Sciatic nerve (tissue), 2 donors: Measurements from ENCODE around the gene NAXD. TPM values are rescaled to one million over a fixed set of nuclear protein-coding genes. Genes with fewer than 3 reads are reported as not detected.
"Not testable (repeated sequence)": the region's sequence is repeated elsewhere in the genome, so short reads cannot be mapped to it uniquely, and the experiment has no call there.

Experiments used
- ATAC-seq: fragments of 200-7000 bp; cut with Tn5 transposase; one replicate; pipeline ENCODE4 v1.9.1; 2020; ENCODE audit warnings: mild to moderate bottlenecking, moderate library complexity
- DNase-seq: peaks from one replicate; pipeline ENCODE4 v3.0.0-alpha.2; 2020; ENCODE audit warnings: low spot score
- intact Hi-C: fragments of 100-400 bp; cut with DNase I; formaldehyde crosslinking; loops from one replicate; pipeline ENCODE4 v1.14.2; 2022
- total RNA-seq: library from RNA; stranded (reverse); fragmentation: NEBNext Ultra II Directional; extraction: Animal tissue kit (Norgen Biotek cat#: 25700); gene quantifications from one replicate; pipeline ENCODE4 v1.2.1, GENCODE V29; 2021
- donor health status: DM: no; HTN: no; CAD: no.
- donor health status: DM: no; HTN: no; CAD: no.

NAXD gene
- total RNA-seq, 1 donor from 2014 or later, result 38.9 TPM

GRCh38 chr13:110625771-110626321, 10.5 kb downstream of the NAXD start:
- intact Hi-C loops, result no loop called here
- DNase-seq (no peak), ATAC-seq (peak; percentile 33)

DNA sequence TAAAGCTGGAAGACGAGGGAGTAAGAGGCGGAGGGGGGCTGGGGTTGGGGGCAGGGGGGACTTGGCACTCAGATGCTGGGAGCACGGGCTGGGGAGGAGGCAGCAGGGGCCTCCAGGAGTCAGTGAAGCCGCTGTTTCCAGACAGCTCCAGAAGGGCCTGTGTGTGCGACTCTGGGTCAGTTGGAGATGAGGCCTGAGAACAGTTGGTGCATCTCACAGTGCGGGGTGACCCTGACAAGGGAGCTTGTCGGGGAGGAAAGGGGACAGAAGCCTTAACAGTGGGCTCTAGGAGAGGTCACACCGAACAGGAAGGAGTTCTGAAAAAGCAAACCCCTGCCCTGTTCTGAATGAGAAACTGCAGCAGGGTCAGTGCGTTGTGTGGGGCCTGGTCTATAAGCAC, 11.2 kb downstream of the NAXD start:
- intact Hi-C loops, result no loop called here
- DNase-seq (no peak), ATAC-seq (no peak)

- no peak for ATAC-seq
- intact Hi-C loops, result no loop called here
- DNase-seq, result no peak
These were observed 12.0 kb downstream of the NAXD start for GRCh38 chr13:110627351-110627750.

DNA sequence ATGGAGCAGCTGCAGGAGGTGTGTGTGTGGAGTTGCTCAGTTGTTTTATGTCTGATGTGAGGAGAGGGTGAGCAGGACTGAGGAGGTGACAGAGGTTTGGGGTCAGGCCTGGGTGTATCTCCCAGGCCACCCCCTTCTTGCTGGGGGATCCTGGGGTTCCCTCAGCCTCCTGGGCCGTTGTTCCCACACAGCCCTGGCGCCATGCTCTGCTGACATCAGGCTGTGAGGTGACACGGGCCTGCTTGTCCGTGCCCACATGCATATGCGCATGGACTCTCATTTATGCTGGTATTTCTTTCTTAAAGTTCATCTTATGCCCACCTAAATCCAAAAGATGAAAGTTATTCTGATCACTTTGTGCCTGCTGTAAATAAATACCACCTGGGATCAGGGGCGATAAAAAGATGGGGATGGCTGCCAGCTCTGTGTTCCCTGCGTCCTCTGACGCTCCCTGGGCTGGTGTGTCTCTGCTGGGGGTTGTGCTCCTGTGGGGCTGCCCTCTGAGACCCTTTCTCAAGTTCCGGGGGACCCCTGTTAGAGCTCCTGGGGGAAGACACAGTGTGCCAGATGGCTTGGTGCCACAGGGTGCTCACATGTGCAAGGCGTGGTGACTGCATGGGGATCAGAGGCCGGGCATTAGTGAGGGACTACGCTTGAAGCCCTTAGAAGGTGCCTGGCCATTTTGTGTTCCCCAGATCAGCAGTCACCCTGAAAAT, 12.6 kb downstream of the NAXD start:
- intact Hi-C loops, result no loop called here
- DNase-seq (no peak), ATAC-seq (peak; percentile 24)

GRCh38 chr13:110628477-110628793, 13.1 kb downstream of the NAXD start:
- DNase-seq (no peak), ATAC-seq (no peak)
- intact Hi-C loops, result no loop called here

- ATAC-seq, result no peak
- intact Hi-C loops, result no loop called here
These were observed 13.8 kb downstream of the NAXD start for GRCh38 chr13:110628952-110629701.

GRCh38 chr13:110629735-110630134, 14.4 kb downstream of the NAXD start:
- intact Hi-C loops, result loop anchor here (2.0 kb wide), 1 partner anchor 29 kb away; no protein-coding TSS in a partner anchor

More at GRCh38 chr13:110628952-110629701, 13.8 kb downstream of the NAXD start:
- no peak for DNase-seq

DNA sequence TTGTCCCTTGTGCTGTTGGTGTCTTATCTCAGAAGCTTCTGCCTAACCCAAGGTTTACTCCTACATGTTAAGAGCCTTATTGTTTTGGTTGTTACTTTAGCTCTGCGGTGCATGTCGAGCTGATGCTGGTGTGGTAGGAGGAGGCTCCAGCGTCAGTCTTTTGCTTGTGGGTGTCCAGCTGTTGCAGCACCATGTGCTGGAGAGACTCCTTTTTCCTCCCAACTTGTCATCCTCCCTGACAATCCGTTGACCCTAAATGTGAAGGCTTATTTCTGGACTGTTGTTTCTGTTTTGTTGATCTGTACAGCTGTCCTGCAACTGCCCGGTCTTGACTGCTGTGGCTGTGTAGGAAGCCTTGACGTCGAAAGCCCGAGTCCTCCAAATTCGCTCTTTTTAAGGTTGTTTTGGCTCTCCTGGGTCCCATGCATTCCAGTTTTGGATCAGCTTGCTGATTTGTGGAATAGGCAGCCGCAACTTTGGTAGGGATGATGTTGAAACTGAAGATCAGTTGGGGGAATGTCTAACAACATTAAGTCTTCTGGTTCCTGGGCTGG, 15.3 kb downstream of the NAXD start:
- ATAC-seq (peak; percentile 33), DNase-seq (no peak)
- intact Hi-C loops, result loop anchor here (2.0 kb wide), 1 partner anchor 30 kb away; no protein-coding TSS in a partner anchor

More at GRCh38 chr13:110629735-110630134, 14.4 kb downstream of the NAXD start:
- DNase-seq (peak; percentile 33), ATAC-seq (no peak)

DNA sequence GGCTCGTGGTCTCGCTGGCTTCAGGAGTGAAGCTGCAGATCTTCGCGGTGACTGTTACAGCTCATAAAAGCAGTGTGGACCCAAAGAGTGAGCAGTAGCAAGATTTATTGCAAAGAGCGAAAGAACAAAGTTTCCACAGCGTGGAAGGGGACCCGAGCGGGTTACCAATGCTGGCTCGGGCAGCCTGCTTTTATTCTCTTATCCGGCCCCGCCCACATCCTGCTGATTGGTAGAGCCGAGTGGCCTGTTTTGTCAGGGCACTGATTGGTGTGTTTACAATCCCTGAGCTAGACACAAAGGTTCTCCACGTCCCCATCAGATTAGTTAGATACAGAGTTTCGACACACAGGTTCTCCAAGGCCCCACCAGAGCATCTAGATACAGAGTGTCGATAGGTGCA, 16.9 kb downstream of the NAXD start:
- ATAC-seq, intact Hi-C loops, DNase-seq: not testable (repeated sequence)

- DNase-seq (no peak), ATAC-seq (no peak)
- intact Hi-C loops, result no loop called here
These were observed 18.4 kb downstream of the NAXD start for GRCh38 chr13:110633776-110634175.

DNA sequence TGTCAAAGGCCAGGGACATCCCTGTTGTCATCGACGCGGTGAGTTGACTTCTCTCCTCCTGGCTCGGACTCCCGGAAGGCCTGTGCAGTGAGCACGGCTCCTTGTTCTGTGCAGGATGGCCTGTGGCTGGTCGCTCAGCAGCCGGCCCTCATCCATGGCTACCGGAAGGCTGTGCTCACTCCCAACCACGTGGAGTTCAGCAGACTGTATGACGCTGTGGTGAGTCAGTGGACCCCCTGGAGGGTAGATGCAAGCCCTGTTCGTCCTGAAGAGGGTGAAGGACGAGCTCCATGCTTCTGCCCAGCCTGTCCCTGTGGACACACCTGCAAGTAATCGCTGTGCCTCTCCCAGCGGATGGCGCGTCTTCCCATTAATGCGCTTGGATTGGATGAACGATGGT, 19.2 kb downstream of the NAXD start:
- DNase-seq, result no peak
- intact Hi-C loops, result no loop called here
- no peak for ATAC-seq

DNA sequence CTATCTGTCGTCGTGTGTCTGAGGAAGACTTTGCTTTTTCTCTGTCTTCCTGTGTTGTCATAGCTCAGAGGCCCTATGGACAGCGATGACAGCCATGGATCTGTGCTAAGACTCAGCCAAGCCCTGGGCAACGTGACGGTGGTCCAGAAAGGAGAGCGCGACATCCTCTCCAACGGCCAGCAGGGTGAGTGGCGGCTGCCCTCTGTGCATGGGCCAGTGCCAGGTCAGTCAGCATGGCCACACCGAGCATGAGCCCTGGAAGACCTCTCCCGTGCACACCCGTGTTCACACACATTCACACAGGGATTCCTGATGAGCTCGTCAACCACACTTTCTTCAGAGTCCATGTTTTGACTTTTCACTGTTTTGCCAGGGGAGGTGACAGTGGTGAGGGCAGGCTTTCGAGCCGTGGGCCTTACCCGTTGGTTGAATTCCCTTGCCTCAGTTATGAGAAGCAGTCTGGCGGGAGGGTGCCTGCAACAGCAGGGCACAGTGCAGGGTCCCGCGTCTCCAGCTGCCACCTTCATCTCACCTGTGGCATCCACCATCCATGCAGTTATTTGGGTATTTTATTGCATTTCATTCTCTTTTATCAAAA, 20.2 kb downstream of the NAXD start:
- DNase-seq (no peak), ATAC-seq (no peak)
- intact Hi-C loops, result no loop called here

- DNase-seq (no peak), ATAC-seq (no peak)
- intact Hi-C loops, result no loop called here
These were observed 20.7 kb downstream of the NAXD start for GRCh38 chr13:110636053-110636475.

- intact Hi-C loops, result no loop called here
- ATAC-seq (no peak), DNase-seq (no peak)
These were observed 21.4 kb downstream of the NAXD start for GRCh38 chr13:110636701-110637201.

DNA sequence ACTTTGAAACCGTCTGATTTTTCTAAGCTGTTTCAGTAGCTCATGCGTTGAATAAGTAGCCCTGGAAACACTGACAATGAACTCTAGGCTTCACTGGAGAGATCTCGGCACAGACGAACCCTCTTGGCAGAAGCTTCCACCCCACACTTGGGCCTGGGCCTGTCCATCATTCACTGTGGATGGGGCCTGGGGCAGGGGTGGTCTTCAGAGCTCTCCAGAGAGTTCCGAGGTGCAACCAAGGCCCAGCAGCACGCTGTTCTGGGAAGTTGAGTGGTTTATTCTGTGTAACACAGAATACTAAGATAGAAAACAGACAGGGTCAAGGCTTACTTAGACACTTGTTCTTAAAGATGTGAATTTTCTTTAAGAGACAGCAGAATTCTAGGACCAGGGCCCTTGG, 21.9 kb downstream of the NAXD start:
- intact Hi-C loops, result no loop called here
- ATAC-seq (no peak), DNase-seq (no peak)

GRCh38 chr13:110637747-110638146, 22.4 kb downstream of the NAXD start:
- intact Hi-C loops, result no loop called here
- no peak for ATAC-seq
- DNase-seq, result no peak

DNA sequence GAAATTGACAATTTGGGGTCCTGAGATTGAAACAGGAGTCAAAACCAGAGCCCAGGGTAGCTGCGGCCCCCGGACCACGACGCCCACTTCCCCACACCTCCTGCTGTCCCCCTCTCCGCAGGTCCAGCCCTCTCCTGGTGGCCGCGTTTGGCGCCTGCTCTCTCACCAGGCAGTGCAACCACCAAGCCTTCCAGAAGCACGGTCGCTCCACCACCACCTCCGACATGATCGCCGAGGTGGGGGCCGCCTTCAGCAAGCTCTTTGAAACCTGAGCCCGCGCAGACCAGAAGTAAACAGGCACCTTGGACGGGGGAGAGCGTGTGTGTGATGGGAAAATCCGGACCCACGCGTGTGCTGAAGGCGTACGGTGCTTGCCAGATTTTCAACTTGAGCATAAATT, 22.9 kb downstream of the NAXD start:
- intact Hi-C loops, result no loop called here
- no peak for DNase-seq
- no peak for ATAC-seq

- DNase-seq, result no peak
- ATAC-seq, result no peak
- intact Hi-C loops, result no loop called here
These were observed 23.8 kb downstream of the NAXD start for GRCh38 chr13:110638814-110639806.
